Urinary bladder (tissue), 4 donors: Measurements from ENCODE around the gene PIK3R4. TPM values are rescaled to one million over a fixed set of nuclear protein-coding genes. Genes with fewer than 3 reads are reported as not detected.

ENCODE experiments used
- DNase-seq: peaks from one replicate; pipeline ENCODE4 v3.0.0-alpha.2; 2015; ENCODE audit errors: extremely low spot score
- H3K27ac ChIP-seq: one replicate; pipeline ENCODE4 v1.5.1; 2013; ENCODE audit warnings: low read depth, mild to moderate bottlenecking, moderate library complexity
- H3K36me3 ChIP-seq: one replicate; pipeline ENCODE4 v1.6.1; 2013; ENCODE audit warnings: mild to moderate bottlenecking, moderate library complexity; ENCODE audit not compliant: insufficient read depth
- H3K4me1 ChIP-seq: one replicate; pipeline ENCODE4 v1.6.1; 2013; ENCODE audit warnings: mild to moderate bottlenecking, moderate library complexity; ENCODE audit not compliant: insufficient read depth
- H3K4me3 ChIP-seq: one replicate; pipeline ENCODE4 v1.5.1; 2013; ENCODE audit warnings: low read depth, low read length
- WGBS: extraction: QIAGEN DNeasy Blood & Tissue Kit; methylation state at CpG from one replicate; pipeline ENCODE4 v1.1.7; 2013; 5-methylcytosine and 5-hydroxymethylcytosine counted together
- polyA plus RNA-seq: library from polyadenylated mRNA; stranded (reverse); fragments of 200-250 nt; gene quantifications from one replicate; pipeline ENCODE4 v1.2.3, GENCODE V29; 2013
- total RNA-seq: library from RNA; depleted of rRNA; stranded (reverse); fragments of >200 nt; gene quantifications from one replicate; pipeline ENCODE4 v1.2.3, GENCODE V29; 2014
- donor health status: healthy with polysubstance abuse.
- donor health status: healthy.

PIK3R4 gene
- total and polyA plus RNA-seq, 2 donors = 26.7 to 36.1 TPM

GRCh38 chr3:130692455-130692854, 54.2 kb downstream of the PIK3R4 start:
- no peak overlapping the region for H3K27ac ChIP-seq
- WGBS = 58% methylated on average over 1 of the region's 1 CpG
- no peak for DNase-seq
- H3K4me1 ChIP-seq = no peaks in the 10 kb centered on the region
- no peak overlapping the region for H3K4me3 ChIP-seq
- H3K36me3 ChIP-seq = peaks cover 2% of the 10 kb centered on the region

GRCh38 chr3:130688697-130689470, 57.7 kb downstream of the PIK3R4 start:
- WGBS = 85% methylated on average over 3 of the region's 3 CpGs
- H3K4me3 ChIP-seq = no peak overlapping the region
- no peak overlapping the region for H3K27ac ChIP-seq
- no peak for DNase-seq
- peaks cover 2% of the 10 kb centered on the region for H3K36me3 ChIP-seq
- no peaks in the 10 kb centered on the region for H3K4me1 ChIP-seq

GRCh38 chr3:130688015-130688688, 58.5 kb downstream of the PIK3R4 start:
- H3K4me1 ChIP-seq = no peaks in the 10 kb centered on the region
- no peak for DNase-seq
- no peak overlapping the region for H3K4me3 ChIP-seq
- 83% methylated on average over 4 of the region's 4 CpGs for WGBS
- peak overlapping the region; percentile 10 for H3K27ac ChIP-seq
- peaks cover 5% of the 10 kb centered on the region for H3K36me3 ChIP-seq

- no peak overlapping the region for H3K27ac ChIP-seq
- no peak for DNase-seq
- peaks cover 5% of the 10 kb centered on the region for H3K36me3 ChIP-seq
- no peaks in the 10 kb centered on the region for H3K4me1 ChIP-seq
- H3K4me3 ChIP-seq = no peak overlapping the region
Observed at GRCh38 chr3:130687327-130687726, 59.3 kb downstream of the PIK3R4 start.

GRCh38 chr3:130686833-130687232, 59.8 kb downstream of the PIK3R4 start:
- 98% methylated on average over 1 of the region's 1 CpG for WGBS
- DNase-seq = no peak
- no peak overlapping the region for H3K27ac ChIP-seq
- H3K36me3 ChIP-seq = peaks cover 5% of the 10 kb centered on the region
- H3K4me1 ChIP-seq = no peaks in the 10 kb centered on the region
- no peak overlapping the region for H3K4me3 ChIP-seq

GRCh38 chr3:130682131-130682530, 64.5 kb downstream of the PIK3R4 start:
- peaks cover 9% of the 10 kb centered on the region for H3K36me3 ChIP-seq
- WGBS = 81% methylated on average over 2 of the region's 2 CpGs

GRCh38 chr3:130679218-130679617, 67.4 kb downstream of the PIK3R4 start:
- WGBS = 71% methylated on average over 7 of the region's 7 CpGs
- Histone ChIP-seq H3K27ac (no peak overlapping the region), H3K4me3 (no peak overlapping the region), H3K36me3 (peaks cover 12% of the 10 kb centered on the region), H3K4me1 (no peaks in the 10 kb centered on the region)
- no peak for DNase-seq

More at GRCh38 chr3:130682131-130682530, 64.5 kb downstream of the PIK3R4 start:
- no peak overlapping the region for H3K27ac ChIP-seq
- H3K4me1 ChIP-seq = no peaks in the 10 kb centered on the region
- no peak overlapping the region for H3K4me3 ChIP-seq
- no peak for DNase-seq

- peaks cover 8% of the 10 kb centered on the region for H3K36me3 ChIP-seq
Observed at GRCh38 chr3:130677343-130677742, 69.3 kb downstream of the PIK3R4 start.

GRCh38 chr3:130671545-130672312, 74.9 kb downstream of the PIK3R4 start:
- H3K4me1 ChIP-seq = no peaks in the 10 kb centered on the region
- 87% methylated on average over 2 of the region's 2 CpGs for WGBS
- no peak for DNase-seq
- no peak overlapping the region for H3K4me3 ChIP-seq
- H3K27ac ChIP-seq = no peak overlapping the region
- peaks cover 3% of the 10 kb centered on the region for H3K36me3 ChIP-seq

More at GRCh38 chr3:130677343-130677742, 69.3 kb downstream of the PIK3R4 start:
- DNase-seq = no peak
- no peaks in the 10 kb centered on the region for H3K4me1 ChIP-seq
- H3K4me3 ChIP-seq = no peak overlapping the region
- H3K27ac ChIP-seq = no peak overlapping the region
- 57% methylated on average over 1 of the region's 1 CpG for WGBS

- no peak overlapping the region for H3K4me3 ChIP-seq
- H3K36me3 ChIP-seq = no peaks in the 10 kb centered on the region
- H3K27ac ChIP-seq = no peak overlapping the region
- H3K4me1 ChIP-seq = no peaks in the 10 kb centered on the region
- WGBS = 93% methylated on average over 2 of the region's 2 CpGs
- no peak for DNase-seq
Observed at GRCh38 chr3:130669740-130670139, 76.9 kb downstream of the PIK3R4 start.

- Histone ChIP-seq H3K36me3 (no peaks in the 10 kb centered on the region), H3K27ac (no peak overlapping the region), H3K4me1 (no peaks in the 10 kb centered on the region), H3K4me3 (no peak overlapping the region)
- WGBS = 81% methylated on average over 2 of the region's 2 CpGs
- DNase-seq = no peak
Observed at GRCh38 chr3:130663092-130663491, 83.5 kb downstream of the PIK3R4 start.

- DNase-seq = no peak
- Histone ChIP-seq H3K36me3 (no peaks in the 10 kb centered on the region), H3K4me1 (no peaks in the 10 kb centered on the region), H3K27ac (no peak overlapping the region), H3K4me3 (no peak overlapping the region)
- WGBS = 58% methylated on average over 1 of the region's 1 CpG
Observed at GRCh38 chr3:130662501-130662996, 84.1 kb downstream of the PIK3R4 start.

- DNase-seq = no peak
- WGBS = 67% methylated on average over 7 of the region's 7 CpGs
- H3K4me3 ChIP-seq = no peak overlapping the region
- H3K36me3 ChIP-seq = no peaks in the 10 kb centered on the region
- no peak overlapping the region for H3K27ac ChIP-seq
- H3K4me1 ChIP-seq = no peaks in the 10 kb centered on the region
Observed at GRCh38 chr3:130661140-130661891, 85.3 kb downstream of the PIK3R4 start.
